Lower lobe of right lung (tissue), 2 donors: ENCODE measurements around the gene SNTA1. TPM values are rescaled to one million over a fixed set of nuclear protein-coding genes. Genes with fewer than 3 reads are reported as not detected.

Experiments
- ATAC-seq, 2 donors: fragments of 200-7000 bp; cut with Tn5 transposase; one replicate each; pipeline ENCODE4 v1.9.1; 2020 to 2022; ENCODE audit warnings: mild to moderate bottlenecking in 2 of 2, moderate library complexity in 2 of 2
- DNase-seq: peaks from one replicate; pipeline ENCODE4 v3.0.0-alpha.2; 2020
- H3K27ac ChIP-seq: fragments of 200-600 bp; one replicate; pipeline ENCODE4 v1.8.0; 2022
- H3K27me3 ChIP-seq: fragments of 200-600 bp; one replicate; pipeline ENCODE4 v1.8.0; 2022; ENCODE audit warnings: low read depth
- H3K36me3 ChIP-seq: fragments of 200-600 bp; one replicate; pipeline ENCODE4 v1.8.0; 2022; ENCODE audit warnings: mild to moderate bottlenecking
- H3K4me1 ChIP-seq: fragments of 200-600 bp; one replicate; pipeline ENCODE4 v1.8.0; 2022
- H3K4me3 ChIP-seq: fragments of 200-600 bp; one replicate; pipeline ENCODE4 v1.8.0; 2022; ENCODE audit warnings: mild to moderate bottlenecking
- H3K9me3 ChIP-seq: fragments of 200-600 bp; one replicate; pipeline ENCODE4 v1.8.0; 2022
- intact Hi-C: fragments of 100-400 bp; cut with DNase I; formaldehyde crosslinking; loops from one replicate; pipeline ENCODE4 v1.11.0; 2022
- total RNA-seq: library from RNA; stranded (reverse); fragmentation: NEBNext Ultra II Directional; extraction: Animal tissue kit (Norgen Biotek cat#: 25700); gene quantifications from one replicate; pipeline ENCODE4 v1.2.1, GENCODE V29; 2021
- TF ChIP-seq, protein P1 (sequence below): fragments of 200-600 bp; IDR thresholded peaks from one replicate; pipeline ENCODE4 v1.8.0; 2022; ENCODE audit warnings: antibody characterized with exemption, mild to moderate bottlenecking
- donor health status: DM: no; HTN: yes; CAD: no; lungs with severe emphysema.

SNTA1 gene
- total RNA-seq, 1 donor from 2014 or later, result 6.7 TPM

DNA sequence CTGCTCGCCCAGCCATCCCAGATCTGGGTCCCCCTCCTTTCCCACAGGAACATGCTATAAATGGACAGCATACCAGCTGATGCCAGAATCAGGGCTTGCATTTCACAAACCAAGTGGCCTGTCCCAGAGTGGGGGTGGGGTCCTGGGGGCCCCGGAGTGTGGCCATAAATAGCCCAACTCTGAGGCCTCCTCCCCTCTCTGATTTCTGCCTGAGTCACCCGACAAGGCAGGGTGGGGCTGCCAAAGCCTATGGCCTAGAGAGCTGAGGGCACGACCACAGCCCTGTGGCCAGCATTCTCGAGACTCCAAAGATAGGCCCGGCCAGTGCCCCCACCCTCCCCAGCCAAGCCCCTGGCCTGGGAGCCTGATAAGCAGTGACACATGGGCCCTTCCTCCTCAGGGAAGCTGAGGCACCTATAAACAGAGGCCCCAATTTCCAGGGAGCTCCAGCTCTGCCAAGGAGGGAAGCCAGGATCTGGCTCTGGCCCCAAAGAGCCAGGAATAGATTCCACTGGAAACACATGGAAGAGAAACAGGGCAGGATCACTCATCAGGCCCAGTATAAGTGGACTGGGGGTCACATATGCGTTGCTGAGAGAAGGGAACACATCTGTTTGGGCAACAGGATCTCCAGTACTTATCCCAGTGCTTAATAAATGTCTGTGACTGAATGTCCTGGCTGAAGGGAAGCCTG, 20.3 kb downstream of the SNTA1 start:
- DNase-seq, result no peak
- no peak overlapping the region for H3K4me3 ChIP-seq
- H3K27ac ChIP-seq, result no peak overlapping the region
- ATAC-seq, result peak; percentile 9 to 50
- no peaks in the 10 kb centered on the region for H3K9me3 ChIP-seq
- H3K27me3 ChIP-seq, result no peaks in the 10 kb centered on the region
- intact Hi-C loops, result no loop called here
- H3K4me1 ChIP-seq, result no peaks in the 10 kb centered on the region
- H3K36me3 ChIP-seq, result no peaks in the 10 kb centered on the region
- TF ChIP-seq, protein P1, sequence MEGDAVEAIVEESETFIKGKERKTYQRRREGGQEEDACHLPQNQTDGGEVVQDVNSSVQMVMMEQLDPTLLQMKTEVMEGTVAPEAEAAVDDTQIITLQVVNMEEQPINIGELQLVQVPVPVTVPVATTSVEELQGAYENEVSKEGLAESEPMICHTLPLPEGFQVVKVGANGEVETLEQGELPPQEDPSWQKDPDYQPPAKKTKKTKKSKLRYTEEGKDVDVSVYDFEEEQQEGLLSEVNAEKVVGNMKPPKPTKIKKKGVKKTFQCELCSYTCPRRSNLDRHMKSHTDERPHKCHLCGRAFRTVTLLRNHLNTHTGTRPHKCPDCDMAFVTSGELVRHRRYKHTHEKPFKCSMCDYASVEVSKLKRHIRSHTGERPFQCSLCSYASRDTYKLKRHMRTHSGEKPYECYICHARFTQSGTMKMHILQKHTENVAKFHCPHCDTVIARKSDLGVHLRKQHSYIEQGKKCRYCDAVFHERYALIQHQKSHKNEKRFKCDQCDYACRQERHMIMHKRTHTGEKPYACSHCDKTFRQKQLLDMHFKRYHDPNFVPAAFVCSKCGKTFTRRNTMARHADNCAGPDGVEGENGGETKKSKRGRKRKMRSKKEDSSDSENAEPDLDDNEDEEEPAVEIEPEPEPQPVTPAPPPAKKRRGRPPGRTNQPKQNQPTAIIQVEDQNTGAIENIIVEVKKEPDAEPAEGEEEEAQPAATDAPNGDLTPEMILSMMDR, result no peak

DNA sequence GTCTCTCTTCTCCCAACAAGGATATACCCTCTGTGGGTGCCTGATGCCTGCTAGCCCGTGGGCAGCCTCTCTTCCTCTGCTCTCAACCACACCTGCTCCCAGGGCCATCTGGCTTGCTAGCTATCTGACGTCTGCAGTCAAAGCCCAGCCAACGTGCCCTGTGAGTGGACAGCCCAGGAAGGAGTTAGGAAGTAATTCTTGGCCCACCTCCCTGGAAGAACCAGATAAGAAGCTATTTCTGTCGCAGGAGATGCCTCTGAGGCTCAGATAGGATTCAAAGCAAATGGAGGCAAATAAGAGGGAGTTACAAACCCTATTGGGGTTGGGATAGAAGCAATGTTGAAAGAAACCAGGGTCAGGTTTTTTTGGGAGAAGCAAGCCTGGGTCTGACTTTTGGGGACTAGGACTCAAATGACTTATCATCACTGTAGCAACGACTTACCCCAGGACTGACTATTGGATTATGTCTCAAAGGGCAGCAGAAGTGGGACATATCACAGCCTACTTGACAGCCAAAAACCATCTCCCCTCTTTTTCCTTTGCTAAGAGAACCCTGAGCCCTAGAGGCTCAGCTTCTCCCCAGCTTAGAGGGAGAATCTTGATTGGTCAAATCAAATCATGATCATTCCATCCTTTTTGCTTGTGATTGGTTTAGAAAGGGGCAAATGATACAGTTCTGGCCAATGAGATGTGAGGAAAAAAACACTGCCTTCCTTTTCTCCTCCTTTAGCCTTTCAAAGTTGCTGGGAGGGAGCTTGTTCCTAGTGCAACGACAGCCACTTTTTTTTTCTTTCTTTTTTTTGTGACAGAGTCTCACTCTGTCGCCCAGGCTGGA, 24.2 kb downstream of the SNTA1 start:
- intact Hi-C loops, result no loop called here
- H3K4me1 ChIP-seq, result no peaks in the 10 kb centered on the region
- TF ChIP-seq, protein P1, result no peak
- H3K36me3 ChIP-seq, result no peaks in the 10 kb centered on the region
- H3K9me3 ChIP-seq, result no peaks in the 10 kb centered on the region
- H3K4me3 ChIP-seq, result no peak overlapping the region
- ATAC-seq (no peak), DNase-seq (no peak)
- no peaks in the 10 kb centered on the region for H3K27me3 ChIP-seq
- no peak overlapping the region for H3K27ac ChIP-seq

DNA sequence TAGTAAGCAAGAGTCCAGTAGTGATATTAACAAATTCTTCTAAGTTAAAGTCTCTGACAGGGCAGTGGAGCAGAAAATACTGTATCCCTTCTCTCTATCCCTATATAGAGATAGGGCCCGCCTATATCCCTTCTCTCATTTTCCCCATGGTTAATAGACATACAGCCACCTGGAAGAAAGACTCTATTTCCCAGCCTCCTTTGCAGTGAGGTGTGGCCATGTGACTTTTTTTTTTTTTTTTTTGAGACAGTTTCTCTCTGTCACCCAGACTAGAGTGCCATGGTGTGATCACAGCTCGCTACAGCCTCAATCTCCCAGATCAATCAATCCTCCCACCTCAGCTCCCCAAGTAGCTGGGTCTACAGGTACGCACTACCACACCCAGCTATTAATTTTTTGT, 25.5 kb downstream of the SNTA1 start:
- Histone ChIP-seq H3K27me3 (no peaks in the 10 kb centered on the region), H3K27ac (no peak overlapping the region), H3K4me1 (no peaks in the 10 kb centered on the region), H3K4me3 (no peak overlapping the region), H3K36me3 (no peaks in the 10 kb centered on the region), H3K9me3 (no peaks in the 10 kb centered on the region)
- DNase-seq (no peak), ATAC-seq (no peak)
- intact Hi-C loops, result no loop called here
- TF ChIP-seq, protein P1, result no peak

DNA sequence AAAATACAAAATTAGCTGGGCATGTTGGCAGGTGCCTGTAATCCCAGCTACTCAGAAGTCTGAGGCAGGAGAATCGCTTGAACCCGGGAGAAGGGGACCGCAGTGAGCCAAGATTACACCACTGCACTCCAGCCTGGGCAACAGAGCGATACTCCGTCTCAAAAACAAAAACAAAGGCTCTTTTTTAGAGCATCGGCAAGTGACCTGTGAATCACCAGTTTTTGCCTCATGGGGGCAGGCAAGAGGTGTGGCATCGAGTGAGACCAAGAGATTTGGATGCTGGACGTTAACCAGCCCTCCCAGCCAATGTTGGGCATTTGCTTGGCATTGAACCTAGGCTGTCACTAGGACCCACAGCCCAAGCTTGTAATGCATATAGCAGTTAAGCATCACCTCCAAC, 27.6 kb downstream of the SNTA1 start:
- H3K27ac ChIP-seq, result no peak overlapping the region
- no peak for ATAC-seq
- no peaks in the 10 kb centered on the region for H3K36me3 ChIP-seq
- H3K27me3 ChIP-seq, result no peaks in the 10 kb centered on the region
- no peaks in the 10 kb centered on the region for H3K9me3 ChIP-seq
- intact Hi-C loops, result no loop called here
- DNase-seq, result no peak
- no peak overlapping the region for H3K4me3 ChIP-seq
- no peaks in the 10 kb centered on the region for H3K4me1 ChIP-seq
- TF ChIP-seq, protein P1, result peak; percentile 35

DNA sequence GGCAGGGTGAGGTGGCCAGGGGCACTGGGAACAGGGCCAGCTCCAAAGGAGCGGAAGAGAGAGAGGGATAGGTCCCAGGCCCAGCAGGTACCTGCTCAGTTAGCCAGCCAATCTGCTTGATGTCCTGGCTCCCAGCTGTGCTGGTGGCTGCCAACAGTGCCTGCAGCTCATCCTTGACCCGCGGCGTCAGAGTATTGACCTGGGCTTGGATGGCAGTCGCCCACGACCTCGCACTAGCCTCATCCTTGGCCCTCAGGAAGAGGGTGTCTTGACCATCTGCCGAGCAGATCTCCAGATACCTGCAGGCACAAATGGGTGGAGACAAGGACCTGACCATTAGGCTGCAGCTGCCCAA, 31.1 kb downstream of the SNTA1 start:
- Histone ChIP-seq H3K4me1 (no peaks in the 10 kb centered on the region), H3K27me3 (no peaks in the 10 kb centered on the region), H3K27ac (no peak overlapping the region), H3K4me3 (no peak overlapping the region), H3K36me3 (peaks cover 12% of the 10 kb centered on the region), H3K9me3 (no peaks in the 10 kb centered on the region)
- ATAC-seq (no peak), DNase-seq (no peak)
- intact Hi-C loops, result no loop called here
- TF ChIP-seq, protein P1, result no peak
